GF-D8 (cell line): ENCODE data around the gene UBE2H.
"Not testable (repeated sequence)": the region's sequence is repeated elsewhere in the genome, so short reads cannot be mapped to it uniquely, and the experiment has no call there.

Source experiments
- DNase-seq: peaks from one replicate; lab custom pipeline; 2025; lab: John Stamatoyannopoulos, UW

UBE2H gene

DNA sequence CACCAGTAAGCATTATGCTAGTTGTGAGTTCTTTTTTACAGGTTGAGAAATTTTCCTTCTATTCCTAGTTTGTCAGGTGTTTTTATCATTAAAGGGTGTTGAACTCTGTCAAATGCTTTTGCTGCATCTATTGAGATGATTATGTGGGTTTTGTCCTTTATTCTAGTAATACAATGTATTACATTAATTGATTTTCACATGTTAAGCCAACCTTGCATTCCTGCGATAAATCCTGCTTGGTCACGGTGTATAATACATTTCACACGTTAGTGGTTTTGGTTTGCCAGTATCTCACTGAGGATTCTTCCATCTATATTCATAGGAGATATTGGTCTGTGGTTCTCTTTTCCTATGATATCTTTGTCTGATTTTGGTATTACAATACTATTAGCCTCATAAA, 136.0 kb downstream of the UBE2H start:
- DNase-seq, result no peak

DNA sequence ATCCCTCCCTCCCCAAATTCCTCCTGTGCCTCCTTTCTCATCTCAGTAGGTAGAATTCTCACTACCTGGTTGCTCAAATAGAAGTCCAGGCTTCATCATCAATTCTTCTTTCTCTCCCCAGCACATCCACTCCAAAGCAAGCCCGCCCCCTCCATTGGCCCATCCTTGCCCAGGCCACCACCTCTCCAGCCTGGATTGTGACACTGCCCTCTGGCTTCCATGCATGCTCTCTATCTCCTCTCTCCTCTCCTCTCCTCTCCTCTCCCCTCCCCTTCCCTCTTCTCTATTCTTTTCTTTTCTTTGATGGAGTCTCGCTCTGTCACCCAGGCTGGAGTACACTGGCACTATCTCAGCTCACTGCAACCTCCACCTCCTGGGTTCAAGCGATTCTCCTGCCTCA, 144.9 kb downstream of the UBE2H start:
- DNase-seq, result no peak

DNA sequence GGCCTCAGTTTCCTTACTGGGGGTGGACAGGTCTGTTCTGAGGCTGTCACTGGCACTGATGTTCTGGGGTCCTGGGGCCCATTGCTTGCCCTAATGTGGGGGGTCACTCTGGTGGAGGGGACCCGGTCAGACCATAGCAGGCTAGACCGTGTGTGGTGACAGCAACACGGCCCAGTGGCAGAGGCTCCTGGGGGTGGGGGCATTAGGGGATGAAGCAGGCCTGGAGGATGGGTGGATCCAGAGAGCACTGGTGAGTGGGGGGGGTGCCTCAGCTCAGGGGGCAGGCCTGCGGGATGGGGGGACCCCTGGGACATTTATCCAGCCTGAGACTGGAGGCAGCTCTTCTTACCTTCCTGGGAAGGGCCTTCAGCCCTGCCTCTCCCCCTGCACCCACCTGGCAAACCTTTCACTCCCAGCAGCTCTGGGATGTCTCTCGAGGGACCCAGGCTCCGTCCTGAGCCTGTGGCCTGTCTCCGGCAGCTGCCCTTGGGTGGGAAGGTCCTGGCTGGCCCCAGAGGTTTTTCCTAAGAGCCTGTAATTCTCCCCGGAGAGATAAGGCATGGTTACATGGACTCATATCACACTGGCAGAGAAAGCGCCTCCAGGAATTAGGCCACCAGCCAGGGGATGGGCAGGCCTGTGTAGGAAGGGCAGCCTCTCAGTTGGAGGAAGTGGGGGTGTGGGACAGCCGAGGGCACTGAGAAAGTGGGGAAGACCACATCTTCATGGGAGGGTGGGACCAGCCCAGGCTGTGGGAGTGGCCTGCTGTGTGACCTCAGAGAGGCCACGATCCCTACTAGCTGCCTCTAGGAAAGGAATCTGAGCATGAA, 147.7 kb downstream of the UBE2H start:
- DNase-seq, result no peak

DNA sequence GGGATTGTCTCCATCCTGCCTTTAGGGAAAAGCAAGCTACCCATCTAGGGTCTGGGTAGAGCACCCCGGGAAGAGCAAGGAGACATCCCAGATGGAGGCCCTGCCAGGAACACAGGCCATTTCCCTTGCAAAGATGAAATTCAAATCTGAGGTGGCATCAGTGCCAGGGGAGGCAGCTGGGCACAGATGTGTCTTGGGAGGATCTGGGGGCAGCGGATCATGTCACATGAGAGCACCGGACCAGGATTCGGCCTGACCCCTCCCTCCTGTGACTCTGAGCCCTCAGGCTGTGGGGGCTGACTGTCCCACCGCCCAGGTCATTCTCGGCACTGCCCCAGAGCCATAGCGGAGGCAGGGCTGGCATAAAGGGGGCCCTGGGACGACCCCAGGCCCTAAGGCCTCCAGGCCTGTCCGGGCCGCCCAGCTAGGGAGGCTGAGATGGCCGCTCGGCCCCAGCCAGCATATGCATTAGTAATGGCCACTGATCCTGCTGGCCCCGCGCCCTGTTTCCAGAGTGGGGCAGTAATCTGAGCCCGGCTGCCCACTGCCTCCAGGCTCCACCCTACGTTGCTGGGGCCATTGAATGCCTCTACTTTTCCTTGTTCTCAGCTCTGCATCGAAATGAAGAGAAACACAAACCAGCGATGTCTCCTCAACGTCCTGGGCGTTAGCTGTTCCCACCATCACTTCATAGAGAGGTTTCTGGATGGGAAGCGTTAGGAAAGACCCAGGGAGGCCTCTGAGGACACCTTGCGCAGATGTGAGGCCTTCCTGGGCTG, 148.5 kb downstream of the UBE2H start:
- no peak for DNase-seq

DNA sequence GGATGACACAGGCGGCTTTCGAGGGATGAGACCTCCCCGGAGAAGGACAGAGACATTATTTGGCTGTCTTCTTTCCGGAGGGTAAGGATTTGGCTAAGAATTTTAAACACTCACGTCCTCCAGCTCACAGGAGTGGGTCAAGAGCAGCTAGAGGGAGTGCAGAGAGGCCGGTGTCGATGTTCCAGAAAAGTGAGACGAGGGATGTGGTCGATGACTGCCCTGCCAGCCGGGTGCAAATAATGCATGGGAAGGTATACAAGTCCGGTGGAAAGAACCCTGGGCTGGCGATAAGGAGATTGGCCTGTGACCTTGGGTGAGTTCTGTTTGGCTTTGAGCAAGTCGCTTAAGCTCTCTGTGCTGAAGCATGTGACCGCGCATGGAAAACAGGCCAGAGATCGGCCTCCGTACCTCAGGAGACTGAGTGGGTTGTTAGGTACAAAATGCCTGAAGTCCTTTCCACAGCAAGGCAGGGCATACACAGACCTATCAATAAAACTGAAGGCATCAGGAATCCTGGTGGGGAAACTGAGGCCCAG, 149.1 kb downstream of the UBE2H start:
- DNase-seq, result no peak

DNA sequence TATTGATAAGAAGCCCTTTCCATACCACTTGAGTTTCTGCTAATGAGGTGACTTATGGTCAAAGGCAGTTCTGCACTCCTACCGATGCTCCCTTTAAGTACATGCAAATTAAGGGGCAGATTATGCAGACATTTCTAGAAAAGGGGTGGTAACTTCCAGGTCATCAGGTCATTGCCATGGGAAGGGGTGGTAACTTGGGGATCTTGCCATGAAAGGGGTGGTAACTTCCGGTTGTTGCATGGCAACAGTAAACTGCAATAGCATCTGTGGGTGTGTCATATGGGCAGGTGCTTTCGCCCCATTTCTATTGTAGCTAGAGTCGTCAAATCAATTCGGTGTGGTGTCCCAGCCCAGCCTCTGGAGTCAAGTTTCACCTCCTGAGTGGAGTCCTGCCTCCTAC, 150.9 kb downstream of the UBE2H start:
- no peak for DNase-seq

DNA sequence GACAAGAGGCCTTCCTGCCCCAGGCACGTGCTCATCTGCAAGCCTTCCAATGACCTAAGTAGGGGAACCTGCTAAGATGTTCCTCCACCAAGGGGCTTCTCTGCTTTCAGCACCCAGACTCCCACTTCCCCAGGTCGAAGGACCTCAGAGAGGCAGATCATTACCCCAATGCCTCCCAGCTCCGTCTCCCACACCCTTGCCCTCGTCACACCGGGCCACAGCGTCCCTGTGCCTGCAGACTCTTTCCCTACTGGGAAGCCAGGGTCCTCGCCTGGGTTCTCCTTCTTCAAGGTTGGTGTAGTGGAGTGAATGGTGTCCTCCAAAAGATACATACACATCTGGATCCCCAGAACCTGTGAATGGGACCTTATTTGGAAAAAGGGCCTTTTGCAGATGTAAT, 151.9 kb downstream of the UBE2H start:
- DNase-seq, result no peak

DNA sequence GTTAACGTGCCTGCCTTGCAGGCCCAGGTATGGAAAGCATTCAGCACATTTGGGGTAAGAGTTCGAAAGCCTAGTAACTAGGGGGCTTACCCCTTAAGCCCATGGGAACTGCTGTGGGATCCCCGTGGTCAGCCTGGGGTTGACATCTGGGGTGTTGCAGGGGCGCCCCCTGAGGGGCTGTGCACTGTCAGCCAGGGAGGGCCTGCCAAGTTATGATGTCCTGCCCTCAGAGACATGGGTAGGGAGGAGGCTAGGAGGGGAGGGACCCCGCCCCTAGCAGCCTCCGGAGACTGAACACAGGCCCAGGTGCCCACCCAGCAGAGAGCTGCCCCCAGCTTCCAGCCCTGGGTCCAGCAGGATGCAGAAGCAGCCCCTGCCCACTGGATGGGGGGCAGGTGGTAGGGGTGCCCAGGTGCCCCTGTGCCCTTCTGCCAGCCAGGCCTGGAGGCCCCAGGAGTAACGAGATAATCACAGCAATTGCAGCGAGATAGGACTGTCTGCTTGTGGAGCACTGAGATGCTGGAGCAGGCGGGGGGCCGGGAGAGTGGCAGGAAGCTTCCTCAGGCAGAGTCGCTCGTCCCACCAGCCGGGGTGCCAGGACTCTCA, 153.3 kb downstream of the UBE2H start:
- DNase-seq, result no peak

DNA sequence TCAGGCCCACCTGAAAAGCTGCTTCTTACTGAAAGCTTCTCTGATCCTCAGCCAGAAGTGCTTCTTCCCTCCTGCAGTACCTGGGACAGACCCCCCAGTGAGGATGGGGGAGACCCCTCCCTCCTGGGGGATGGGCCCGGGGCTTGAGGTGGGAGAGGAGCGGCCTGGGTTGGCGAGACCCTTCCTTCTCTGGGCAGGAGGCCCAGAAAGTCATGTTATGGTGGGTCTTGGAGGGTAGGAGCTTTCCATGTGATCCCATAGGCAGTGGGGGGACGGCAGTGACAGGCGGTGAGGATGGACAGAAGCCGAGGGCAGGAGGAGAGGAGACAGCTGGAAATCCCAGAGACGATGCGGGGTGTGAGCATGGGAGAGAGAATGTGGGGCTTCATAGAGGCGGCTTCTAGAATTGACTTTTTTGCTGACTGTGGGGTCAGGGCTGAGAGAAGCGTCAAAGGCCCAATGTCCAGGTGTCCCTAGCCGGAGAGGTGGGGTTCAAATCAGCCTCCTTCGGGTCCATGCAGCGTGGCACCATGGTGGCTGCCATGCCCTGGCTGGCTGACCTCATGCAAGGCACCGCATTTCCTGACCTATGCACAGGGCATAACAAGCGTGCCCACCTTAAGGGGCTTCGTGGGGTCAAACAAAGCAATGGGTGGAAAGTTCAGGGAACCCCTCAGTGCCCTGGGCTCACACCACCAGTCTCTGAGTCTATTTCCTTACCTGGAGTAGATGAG, 154.0 kb downstream of the UBE2H start:
- no peak for DNase-seq

DNA sequence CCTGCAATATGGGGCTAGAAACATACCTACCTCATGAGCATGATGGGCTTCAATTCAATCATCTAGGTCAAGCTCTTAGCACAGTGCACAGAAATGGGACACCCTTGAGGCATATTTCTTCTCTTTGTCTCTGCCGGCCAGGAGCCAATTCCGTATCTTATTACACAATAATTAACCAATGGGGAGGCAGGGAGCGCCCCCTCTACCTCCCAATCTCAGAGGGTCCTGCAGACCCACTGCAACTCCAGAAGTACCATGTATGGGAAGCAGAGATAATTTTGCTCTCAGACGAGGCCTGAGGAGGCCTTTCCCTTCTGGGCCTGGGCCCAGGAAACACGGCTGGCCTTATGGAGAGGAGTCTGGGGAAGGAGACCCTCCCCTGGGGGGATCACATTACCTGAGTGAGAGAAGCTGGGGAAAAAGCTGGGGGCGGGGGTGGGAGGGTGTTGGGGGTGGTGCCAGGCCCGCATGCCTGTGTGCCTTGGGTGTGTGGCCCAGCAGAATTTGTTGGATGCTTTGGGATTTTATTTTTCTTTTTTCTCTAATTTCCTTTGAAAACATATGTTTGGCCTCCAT, 155.5 kb downstream of the UBE2H start:
- no peak for DNase-seq

DNA sequence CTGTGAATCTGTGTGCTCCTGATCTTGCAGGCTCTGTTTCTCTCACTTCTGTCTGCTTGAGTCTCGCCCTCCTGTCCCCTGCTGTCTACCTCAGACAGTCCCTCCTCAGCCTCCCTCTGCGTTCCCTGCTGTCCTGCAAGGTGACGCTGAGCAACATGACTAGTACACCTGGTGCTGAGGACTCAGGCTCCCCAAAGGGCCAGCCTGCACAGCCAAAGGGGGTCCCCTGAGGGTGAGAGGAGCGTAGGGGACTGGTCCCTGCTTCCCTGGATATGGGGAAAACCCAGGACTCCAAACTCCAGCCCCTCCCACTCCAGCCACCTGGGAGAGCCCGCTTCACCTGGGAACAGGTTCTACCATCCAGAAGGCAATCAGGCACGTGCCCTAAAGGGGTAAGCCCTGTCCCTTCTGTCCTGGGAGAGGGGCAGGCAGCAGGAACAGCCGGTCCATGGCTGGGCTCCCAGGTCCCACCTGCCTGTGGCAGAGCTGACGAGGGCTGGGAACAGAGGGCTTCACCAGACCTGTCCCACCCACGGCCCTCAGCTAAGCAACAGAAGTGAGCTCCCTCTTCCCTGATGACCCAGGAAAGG, 156.5 kb downstream of the UBE2H start:
- DNase-seq, result no peak

DNA sequence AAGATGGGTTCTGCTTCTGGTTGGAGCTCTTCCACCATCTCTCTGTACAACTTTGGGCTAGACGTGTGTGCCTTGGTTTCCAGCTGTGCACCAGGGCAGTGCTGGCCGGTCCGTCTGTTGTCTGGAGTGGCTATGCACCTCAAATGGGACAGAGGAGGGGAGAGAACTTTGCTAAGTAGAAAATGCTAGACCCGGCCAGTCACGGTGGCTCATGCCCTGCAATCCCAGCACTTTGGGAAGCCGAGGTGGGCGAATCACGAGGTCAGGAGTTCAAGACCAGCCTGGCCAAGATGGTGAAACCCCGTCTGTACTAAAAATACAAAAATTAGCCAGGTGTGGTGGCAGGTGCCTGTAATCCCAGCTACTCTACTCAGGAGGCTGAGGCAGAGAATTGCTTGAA, 158.3 kb downstream of the UBE2H start:
- not testable (repeated sequence) for DNase-seq

DNA sequence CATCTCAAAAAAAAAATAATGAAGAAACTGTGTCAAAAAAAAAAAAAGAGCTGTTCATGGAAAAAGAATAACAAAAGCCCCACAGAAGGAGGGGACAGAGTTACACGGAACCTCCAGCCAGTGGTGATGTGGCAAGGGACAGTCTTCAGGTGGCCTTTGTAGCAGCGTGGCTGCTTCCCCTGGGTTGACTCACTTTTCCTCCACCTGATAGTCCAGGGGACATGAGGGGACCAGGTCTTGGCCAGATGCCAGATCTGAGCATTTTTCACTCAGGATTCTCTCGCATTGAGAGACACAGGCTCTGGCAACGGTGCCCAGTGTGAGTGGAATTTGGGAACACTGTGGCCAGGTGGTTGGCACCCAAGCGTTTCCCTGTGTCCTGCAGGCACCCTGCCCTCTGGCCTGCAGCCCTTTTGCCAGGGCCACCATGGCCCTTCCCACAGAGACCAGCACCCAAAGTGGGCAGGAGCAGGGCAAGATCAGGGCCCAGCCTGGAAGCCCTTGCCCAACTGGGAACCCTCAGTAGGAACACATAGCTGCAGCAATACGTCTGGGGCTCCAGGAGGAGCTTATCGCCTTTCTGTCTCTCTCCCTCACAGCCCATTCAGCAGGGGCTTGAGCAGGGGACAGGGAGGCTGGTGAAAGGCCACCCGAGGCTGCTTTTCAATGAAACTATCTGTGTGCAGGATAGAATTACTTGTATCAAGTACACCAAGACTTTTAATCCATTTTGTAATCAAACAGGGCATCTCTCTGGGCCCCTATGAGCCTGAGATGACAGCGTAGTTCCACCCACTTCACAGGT, 159.1 kb downstream of the UBE2H start:
- no peak for DNase-seq

DNA sequence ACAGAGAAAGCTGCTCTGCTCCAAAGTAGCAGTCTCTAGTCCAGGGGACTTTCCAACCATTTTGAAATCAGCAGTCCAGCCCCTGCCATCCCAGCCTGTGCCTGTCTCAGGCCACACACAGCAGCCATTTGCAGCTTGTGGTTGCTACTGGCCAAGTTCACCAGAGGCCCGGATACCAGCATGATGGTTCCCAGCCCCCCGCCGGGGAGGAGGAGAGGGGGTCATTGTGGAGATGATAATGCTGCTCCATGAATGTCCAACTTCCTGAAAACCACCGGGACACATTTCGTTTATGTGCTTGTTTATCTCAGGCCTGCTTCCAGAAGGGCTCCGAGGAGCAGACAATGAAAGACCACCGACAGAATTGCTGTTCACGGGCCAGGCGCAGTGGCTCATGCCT, 160.0 kb downstream of the UBE2H start:
- no peak for DNase-seq

DNA sequence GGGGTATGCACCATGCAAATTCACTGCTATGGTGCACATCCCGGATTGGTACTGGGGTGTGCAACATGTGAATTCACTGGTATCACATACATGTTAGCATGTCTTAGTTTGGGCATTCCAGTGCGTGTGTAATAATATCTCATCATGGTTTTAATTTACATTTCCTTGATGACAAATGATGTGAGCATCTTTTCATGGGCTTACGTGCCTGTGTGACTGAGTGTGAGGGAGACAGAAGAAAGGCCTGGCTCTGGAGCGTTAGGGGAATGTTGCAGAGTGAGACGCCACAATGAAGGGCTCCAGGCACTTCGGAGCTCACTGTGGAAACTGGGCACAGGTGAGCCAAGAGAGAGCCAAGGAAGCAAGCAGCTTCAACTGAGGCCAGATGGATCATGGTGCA, 162.6 kb downstream of the UBE2H start:
- no peak for DNase-seq

DNA sequence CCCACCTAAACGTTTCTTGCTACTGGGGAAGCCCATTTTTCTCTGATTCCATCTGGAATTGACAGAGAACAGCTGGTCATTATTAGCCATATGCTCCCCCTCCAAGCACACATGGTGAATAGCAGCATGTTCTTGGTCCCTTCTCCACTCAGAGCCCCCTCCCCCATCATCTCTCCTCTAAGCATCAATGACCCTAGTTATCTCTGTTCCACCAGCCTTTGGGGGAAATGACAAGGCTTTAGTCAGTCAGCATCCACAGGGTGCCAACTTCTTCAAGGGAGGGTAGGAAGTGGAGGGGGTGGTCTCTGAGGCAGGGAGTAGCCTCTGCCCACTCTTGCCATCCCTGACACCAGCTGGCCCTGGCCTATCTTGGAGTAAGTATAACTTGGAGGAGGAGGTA, 163.1 kb downstream of the UBE2H start:
- DNase-seq, result no peak

DNA sequence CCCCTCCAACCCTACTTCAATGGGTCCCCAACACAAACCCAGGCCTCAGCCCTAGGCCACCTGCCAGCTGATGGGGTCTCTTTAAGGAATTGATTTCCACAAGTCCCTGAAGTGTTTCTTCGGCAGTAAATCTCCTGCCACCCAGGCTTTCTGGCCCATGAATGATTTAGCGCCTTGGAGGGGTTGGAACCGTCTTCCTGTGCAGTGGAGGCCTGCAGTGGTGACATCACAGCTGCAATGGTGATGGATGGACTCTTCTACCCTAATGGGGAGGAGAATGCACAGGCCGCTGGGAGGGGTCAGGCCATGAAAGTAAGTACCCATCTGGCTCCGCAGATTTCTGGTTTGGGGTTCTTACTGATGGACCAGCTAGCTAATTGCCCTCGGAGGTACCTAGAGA, 163.8 kb downstream of the UBE2H start:
- no peak for DNase-seq

DNA sequence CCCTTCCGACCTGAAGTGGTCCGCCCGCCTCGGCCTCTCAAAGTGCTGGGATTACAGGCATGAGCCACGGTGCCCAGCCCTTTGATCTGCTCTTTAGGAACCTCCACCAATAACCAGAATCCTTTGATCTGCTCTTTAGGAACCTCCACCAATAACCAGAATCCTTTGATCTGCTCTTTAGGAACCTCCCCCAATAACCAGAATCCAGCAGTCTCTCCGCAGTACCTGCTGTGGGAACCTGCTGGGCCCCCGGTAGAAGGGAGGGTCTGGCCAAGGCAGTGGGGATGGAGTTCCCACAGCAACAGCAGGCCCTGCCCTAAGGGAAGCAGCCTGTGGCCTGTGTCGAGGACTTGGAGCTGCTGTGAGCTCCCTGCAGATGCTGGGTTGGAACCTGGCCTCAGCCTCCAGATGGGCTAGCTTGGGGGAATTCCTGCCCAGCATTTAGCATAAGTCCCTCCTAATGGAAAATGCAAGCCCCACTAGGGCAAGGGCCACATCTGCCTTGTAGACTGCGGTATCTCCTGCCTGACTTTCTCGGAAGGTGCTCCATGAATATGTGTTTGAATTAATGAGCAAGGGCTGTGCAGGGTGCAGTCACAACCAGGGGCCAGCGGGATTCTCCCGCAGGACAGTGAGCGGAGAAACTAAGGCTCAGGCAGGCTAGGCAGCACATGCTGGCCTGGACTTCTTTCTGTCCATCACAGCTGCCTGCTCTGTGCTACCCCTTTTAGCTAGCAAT, 165.8 kb downstream of the UBE2H start:
- DNase-seq, result no peak

DNA sequence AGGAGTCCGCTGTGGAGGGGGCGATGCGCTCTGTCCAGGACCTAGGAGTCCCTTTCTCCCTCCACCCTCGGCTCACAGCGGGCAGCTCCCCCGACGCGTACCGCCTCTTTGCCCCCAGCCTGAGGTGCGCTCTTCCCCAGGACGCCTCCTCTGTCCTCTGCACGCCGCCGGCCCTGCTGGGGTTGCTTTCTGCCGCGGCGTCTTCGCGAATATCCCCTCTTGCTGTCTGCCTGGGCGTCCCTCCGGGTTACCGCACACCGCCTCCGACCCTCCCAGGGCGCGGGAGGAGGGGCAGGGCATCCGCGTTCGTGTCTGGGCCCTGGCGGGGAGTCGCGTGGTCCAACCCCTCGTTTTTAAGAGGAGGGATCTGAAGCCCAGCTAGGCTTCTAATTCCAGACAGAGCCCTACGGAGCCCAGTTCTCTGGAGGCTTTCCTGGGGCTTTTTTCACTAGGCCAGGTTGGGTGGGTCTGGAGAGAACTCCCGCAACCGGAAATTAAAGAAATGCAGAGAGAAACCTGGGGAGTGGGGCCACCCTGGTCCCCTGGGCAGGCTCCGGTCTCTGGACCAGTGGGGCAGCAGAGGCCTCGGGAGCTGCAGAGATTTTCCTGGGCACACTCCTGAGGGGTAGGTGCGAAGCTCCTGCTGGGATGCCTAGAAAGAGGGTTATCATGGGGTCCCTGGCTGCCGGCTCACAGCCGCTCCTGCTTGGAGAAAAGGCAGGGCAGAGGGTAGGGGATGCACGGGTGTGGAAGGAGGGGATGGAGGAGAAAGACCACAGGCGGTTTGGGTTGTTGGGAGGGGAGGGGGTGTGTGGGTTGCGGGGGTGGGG, 166.9 kb downstream of the UBE2H start:
- DNase-seq, result no peak
